Suprapubic skin (tissue), 4 donors: ENCODE measurements around the gene PTGES. TPM values are rescaled to one million over a fixed set of nuclear protein-coding genes. Genes with fewer than 3 reads are reported as not detected.
"Not testable (repeated sequence)": the region's sequence is repeated elsewhere in the genome, so short reads cannot be mapped to it uniquely, and the experiment has no call there.

ENCODE experiments used
- DNase-seq, 2 donors: peaks; one replicate each; pipeline ENCODE4 v3.0.0-alpha.2; 2019; ENCODE audit warnings: low spot score in 2 of 2
- H3K27ac ChIP-seq: fragments of 200-600 bp; sonication (generic); one replicate; pipeline ENCODE4 v1.5.1; 2019
- H3K27me3 ChIP-seq: fragments of 200-600 bp; sonication (generic); one replicate; pipeline ENCODE4 v1.5.1; 2019
- H3K36me3 ChIP-seq: fragments of 200-600 bp; sonication (generic); one replicate; pipeline ENCODE4 v1.5.1; 2019
- H3K4me1 ChIP-seq: fragments of 200-600 bp; sonication (generic); one replicate; pipeline ENCODE4 v1.5.1; 2019
- H3K4me3 ChIP-seq: fragments of 200-600 bp; sonication (generic); one replicate; pipeline ENCODE4 v1.5.1; 2019; ENCODE audit warnings: mild to moderate bottlenecking
- H3K9me3 ChIP-seq: fragments of 200-600 bp; sonication (generic); one replicate; pipeline ENCODE4 v1.5.1; 2019
- CTCF ChIP-seq, 2 donors: fragments of 200-600 bp in 1 of 2; fragments of 450-650 bp in 1 of 2; sonication (generic) in 1 of 2; IDR thresholded peaks; one replicate each; pipeline ENCODE4 v1.5.1; 2016 to 2019; ENCODE audit warnings: antibody characterized with exemption in 2 of 2, mild to moderate bottlenecking in 1 of 2, moderate library complexity in 1 of 2
- EP300 ChIP-seq: sonication (generic); formaldehyde crosslinking; IDR thresholded peaks from one replicate; pipeline ENCODE4 v1.6.1; 2017; ENCODE audit warnings: antibody characterized with exemption
- POLR2A ChIP-seq, 2 donors: fragments of 450-650 bp; IDR thresholded peaks; one replicate each; pipeline ENCODE4 v1.6.1; 2017; ENCODE audit warnings: antibody characterized with exemption in 2 of 2, mild to moderate bottlenecking in 2 of 2, moderate library complexity in 2 of 2
- POLR2AphosphoS5 ChIP-seq, 3 donors: sonication (generic); formaldehyde crosslinking; IDR thresholded peaks; one replicate each; pipeline ENCODE4 v1.6.1; 2017; ENCODE audit warnings: antibody characterized with exemption in 3 of 3
- WGBS: methylation state at CpG from one replicate; pipeline ENCODE4 v1.1.5; 2018; 5-methylcytosine and 5-hydroxymethylcytosine counted together
- total RNA-seq, 4 donors: library from RNA; depleted of rRNA; stranded (reverse); fragments of >200 nt; gene quantifications; one replicate each; pipeline ENCODE4 v1.1.0, GENCODE V29; 2016

The PTGES gene
- total RNA-seq, 4 donors from 2014 or later, result 21.8 to 38.8 (median 24.0) TPM

- no peak for DNase-seq
- TF ChIP-seq CTCF (IDR thresholded peaks at IDR 0.05), result no peak
- TF ChIP-seq EP300, result no peak
- no peak for TF ChIP-seq POLR2A (IDR thresholded peaks at IDR 0.05)
- no peak for TF ChIP-seq POLR2AphosphoS5 (IDR thresholded peaks at IDR 0.05)
- Histone ChIP-seq H3K36me3 (peaks cover 6% of the 10 kb centered on the region), H3K4me1 (peaks cover 35% of the 10 kb centered on the region), H3K27ac (peak overlapping the region; percentile 53), H3K4me3 (no peak overlapping the region), H3K27me3 (no peaks in the 10 kb centered on the region), H3K9me3 (no peaks in the 10 kb centered on the region)
- 81% methylated on average over 6 of the region's 6 CpGs for WGBS
These were observed 3.3 kb downstream of the PTGES start for GRCh38 chr9:129749575-129749974.

- H3K36me3 ChIP-seq, DNase-seq, H3K27ac ChIP-seq, H3K27me3 ChIP-seq, H3K4me3 ChIP-seq, H3K9me3 ChIP-seq: not testable (repeated sequence)
- WGBS, result 97% methylated on average over 4 of the region's 4 CpGs
- peaks cover 35% of the 10 kb centered on the region for H3K4me1 ChIP-seq
These were observed 3.8 kb downstream of the PTGES start for GRCh38 chr9:129749052-129749451.

- Histone ChIP-seq H3K27me3 (no peaks in the 10 kb centered on the region), H3K36me3 (peaks cover 6% of the 10 kb centered on the region), H3K27ac (no peak overlapping the region), H3K4me3 (no peak overlapping the region), H3K9me3 (no peaks in the 10 kb centered on the region), H3K4me1 (peaks cover 32% of the 10 kb centered on the region)
- DNase-seq, result no peak
- 83% methylated on average over 5 of the region's 5 CpGs for WGBS
- TF ChIP-seq EP300, result no peak
These were observed 4.6 kb downstream of the PTGES start for GRCh38 chr9:129748249-129748648.

GRCh38 chr9:129746092-129746777 lies 6.6 kb downstream of the PTGES start:
- Histone ChIP-seq H3K4me3 (no peak overlapping the region), H3K27me3 (no peaks in the 10 kb centered on the region), H3K4me1 (peaks cover 15% of the 10 kb centered on the region), H3K36me3 (peaks cover 6% of the 10 kb centered on the region), H3K27ac (no peak overlapping the region), H3K9me3 (no peaks in the 10 kb centered on the region)
- 76% methylated on average over 7 of the region's 9 CpGs for WGBS
- TF ChIP-seq POLR2AphosphoS5 (IDR thresholded peaks at IDR 0.05) (no peak), CTCF (IDR thresholded peaks at IDR 0.05) (no peak), EP300 (no peak), POLR2A (IDR thresholded peaks at IDR 0.05) (no peak)
- no peak for DNase-seq

DNA sequence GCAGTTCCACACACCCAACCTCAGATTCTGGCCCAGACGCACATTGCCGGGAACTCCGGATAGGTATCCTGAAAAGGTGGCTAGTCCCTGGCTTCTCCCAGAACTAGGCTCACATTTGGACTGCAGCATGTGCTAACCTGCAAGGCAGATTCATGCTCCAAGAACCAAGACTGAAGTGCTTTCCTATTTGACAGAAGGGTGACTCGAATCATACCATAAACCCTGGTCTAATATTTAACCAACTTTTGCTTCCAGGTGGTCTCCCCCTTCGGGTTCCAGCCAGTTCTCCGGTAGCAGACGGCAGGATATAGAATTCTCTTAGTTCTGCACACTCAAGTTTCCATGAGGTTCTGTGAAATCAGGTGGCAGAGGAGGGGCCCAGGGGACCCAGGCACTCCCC lies 7.6 kb downstream of the PTGES start:
- TF ChIP-seq EP300, result no peak
- no peak for TF ChIP-seq CTCF (IDR thresholded peaks at IDR 0.05)
- no peak for TF ChIP-seq POLR2AphosphoS5 (IDR thresholded peaks at IDR 0.05)
- TF ChIP-seq POLR2A (IDR thresholded peaks at IDR 0.05), result no peak
- 74% methylated on average over 7 of the region's 7 CpGs for WGBS

DNA sequence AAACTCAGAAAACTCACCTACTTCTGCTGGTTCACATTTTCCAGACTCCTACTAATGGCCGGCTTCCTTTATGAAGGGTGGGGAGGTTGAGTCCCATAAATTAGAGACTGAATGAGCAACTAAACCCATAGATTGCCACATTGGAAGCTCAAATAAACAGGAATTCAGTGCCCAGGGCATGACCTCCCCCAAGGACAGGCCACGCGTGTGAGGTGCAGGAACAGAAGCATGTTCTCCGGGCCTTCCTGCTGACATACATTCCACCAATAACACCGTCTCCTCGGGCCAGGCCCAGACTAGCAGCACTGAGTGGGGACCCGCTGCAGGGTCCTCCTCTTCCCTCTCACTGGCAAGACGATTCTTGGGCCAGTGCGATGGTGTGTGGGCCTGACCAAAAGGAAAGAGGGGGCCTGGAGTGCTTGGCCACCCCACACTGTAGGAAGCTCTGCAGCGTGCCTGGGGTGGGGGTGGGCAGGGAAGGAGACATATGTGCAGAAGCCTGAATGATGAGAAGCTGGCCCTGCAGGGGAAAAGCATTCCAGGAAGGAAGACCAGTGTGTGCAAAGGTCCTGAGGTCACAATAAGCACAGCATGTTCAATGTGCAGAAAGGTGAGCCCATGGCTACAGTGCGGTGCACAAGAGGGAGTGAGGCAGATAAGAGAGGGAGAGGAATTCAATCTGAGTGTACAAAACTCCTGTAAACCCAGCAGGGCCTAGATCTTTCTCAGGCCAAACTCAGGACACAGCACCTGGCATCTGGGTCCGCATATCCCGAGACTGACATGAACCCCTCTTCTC lies 12.0 kb downstream of the PTGES start:
- no peak overlapping the region for H3K4me3 ChIP-seq
- no peak overlapping the region for H3K27ac ChIP-seq
- DNase-seq, result no peak
- H3K36me3 ChIP-seq, result peaks cover 12% of the 10 kb centered on the region
- 92% methylated on average over 13 of the region's 13 CpGs for WGBS
- TF ChIP-seq EP300, result no peak
- no peak for TF ChIP-seq POLR2A (IDR thresholded peaks at IDR 0.05)
- TF ChIP-seq POLR2AphosphoS5 (IDR thresholded peaks at IDR 0.05), result no peak
- TF ChIP-seq CTCF (IDR thresholded peaks at IDR 0.05), result no peak
- H3K27me3 ChIP-seq, result peaks cover 4% of the 10 kb centered on the region
- H3K4me1 ChIP-seq, result peaks cover 18% of the 10 kb centered on the region
- H3K9me3 ChIP-seq, result no peaks in the 10 kb centered on the region

More for the DNA sequence above, 7.6 kb downstream of the PTGES start:
- DNase-seq, result no peak
- no peaks in the 10 kb centered on the region for H3K27me3 ChIP-seq
- H3K4me3 ChIP-seq, result no peak overlapping the region
- peaks cover 7% of the 10 kb centered on the region for H3K4me1 ChIP-seq
- no peaks in the 10 kb centered on the region for H3K9me3 ChIP-seq
- no peak overlapping the region for H3K27ac ChIP-seq
- H3K36me3 ChIP-seq, result peaks cover 9% of the 10 kb centered on the region
